A549 (cell line): ENCODE results near the gene PDE4D.

ENCODE experiments used
- CTCF ChIP-seq: fragments of >200 bp; sonication (Bioruptor Twin); formaldehyde crosslinking; IDR thresholded peaks from 3 replicates; pipeline ENCODE4 v1.5.1; 2016
- EP300 ChIP-seq, 2 experiments: fragments of >200 bp; sonication (Bioruptor Twin); formaldehyde crosslinking; IDR thresholded peaks; 2 replicates in 1 of 2; 3 replicates in 1 of 2; pipeline ENCODE4 v1.6.1; 2016 to 2017
- HDAC2 ChIP-seq: fragments of 200-600 bp; sonication (generic); IDR thresholded peaks from 2 replicates; pipeline ENCODE4 v1.6.1; 2016
- MAFK ChIP-seq: fragments of 450-650 bp; IDR thresholded peaks from 2 replicates; pipeline ENCODE4 v1.6.1; 2014; ENCODE audit not compliant: partially characterized antibody
- POLR2A ChIP-seq: IDR thresholded peaks from 2 replicates; pipeline ENCODE4 v1.6.1; 2012; ENCODE audit warnings: mild to moderate bottlenecking, low read length

GRCh38 chr5:59428391-59428790 lies 465.1 kb downstream of the PDE4D start:
- TF ChIP-seq POLR2A (no peak), CTCF (no peak), HDAC2 (no peak), EP300 (IDR thresholded peaks at IDR 0.05) (no peak), MAFK (no peak)
